Right forelimb (tissue), 1 donor: ENCODE data around the gene PABPC1L.

Source experiments
- DNase-seq: peaks from one replicate; pipeline ENCODE4 v3.0.0-alpha.2; 2018

PABPC1L gene

DNA sequence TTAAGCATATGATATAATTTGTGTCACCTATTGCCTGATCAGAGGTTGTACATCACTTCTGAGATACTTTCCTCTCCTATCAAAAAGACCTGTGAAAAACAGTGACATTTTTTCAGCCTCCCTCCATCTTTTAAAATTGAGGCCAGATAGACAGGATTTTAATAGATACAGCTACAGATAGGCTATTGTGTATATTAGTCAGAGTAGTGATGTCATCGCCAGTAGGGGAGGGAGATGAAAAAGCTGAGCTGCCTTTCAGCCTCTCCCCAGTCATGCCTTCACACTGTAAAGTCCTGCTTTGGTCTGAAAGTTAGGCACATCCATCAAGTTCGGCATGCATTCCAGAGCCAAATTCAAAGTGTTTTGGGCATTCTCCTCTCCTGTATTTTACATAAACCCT lies 7.9 kb upstream of the PABPC1L start:
- DNase-seq = no peak

DNA sequence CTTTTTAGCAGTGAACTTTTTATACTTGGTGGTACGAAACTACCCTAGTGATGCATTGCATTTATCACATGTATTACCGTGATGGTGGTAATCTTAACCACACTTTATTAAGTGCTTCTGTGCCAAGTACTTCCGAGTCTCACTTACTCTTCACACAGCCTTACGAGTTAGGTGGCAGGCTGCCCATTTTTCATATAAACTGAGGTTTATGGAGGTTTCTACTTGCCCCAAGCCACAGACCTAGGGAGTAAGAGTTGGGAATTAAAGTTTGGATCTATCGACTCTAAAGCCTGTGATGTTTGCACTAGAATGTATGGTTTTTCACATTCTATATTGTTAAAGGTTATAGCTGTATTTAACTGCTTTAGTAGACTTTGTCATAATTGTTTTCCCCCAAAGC lies 5.5 kb upstream of the PABPC1L start:
- no peak for DNase-seq

DNA sequence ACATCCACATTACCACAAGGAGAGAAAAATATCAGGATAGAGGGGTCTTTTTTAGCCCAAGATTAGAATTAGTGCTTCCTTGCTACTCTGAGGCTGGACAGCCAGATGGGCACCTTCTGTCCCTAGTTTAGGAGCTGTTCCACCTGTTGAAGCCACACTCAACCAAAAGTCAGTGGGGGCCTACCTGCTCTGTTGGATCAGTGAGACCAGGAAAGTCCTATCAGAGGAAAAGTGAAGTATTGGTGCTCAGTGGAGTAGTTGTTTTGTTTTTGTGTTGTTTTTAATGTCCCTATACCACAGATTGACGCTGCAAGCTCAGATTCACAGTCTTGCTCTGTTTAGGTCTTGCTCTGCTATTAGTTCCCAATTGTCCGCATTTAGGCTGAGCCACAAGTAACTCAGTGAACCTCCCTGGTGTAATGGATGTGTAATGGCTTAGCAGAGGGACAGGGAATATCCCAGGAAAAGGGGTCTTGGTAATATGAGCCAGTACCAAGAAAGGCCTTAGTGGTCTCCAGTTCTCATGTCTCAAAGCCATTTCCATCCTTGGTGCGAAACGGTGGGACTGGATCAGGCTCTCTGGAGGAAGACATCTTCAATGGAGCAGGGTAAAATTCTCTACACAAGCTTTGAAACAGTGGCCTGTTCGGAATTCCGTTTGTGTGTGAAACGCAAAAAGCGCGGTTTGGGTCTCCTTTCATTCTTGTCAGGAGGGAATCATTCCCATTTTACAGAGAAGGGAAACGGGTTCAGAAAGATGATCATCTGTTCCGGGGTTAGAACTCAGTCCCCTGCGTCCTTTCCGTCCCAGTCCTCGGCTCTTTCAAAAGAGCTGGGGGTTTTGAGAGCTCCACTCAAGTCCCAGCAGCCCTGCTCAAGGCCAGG lies 631 bp upstream of the PABPC1L start:
- DNase-seq = no peak

DNA sequence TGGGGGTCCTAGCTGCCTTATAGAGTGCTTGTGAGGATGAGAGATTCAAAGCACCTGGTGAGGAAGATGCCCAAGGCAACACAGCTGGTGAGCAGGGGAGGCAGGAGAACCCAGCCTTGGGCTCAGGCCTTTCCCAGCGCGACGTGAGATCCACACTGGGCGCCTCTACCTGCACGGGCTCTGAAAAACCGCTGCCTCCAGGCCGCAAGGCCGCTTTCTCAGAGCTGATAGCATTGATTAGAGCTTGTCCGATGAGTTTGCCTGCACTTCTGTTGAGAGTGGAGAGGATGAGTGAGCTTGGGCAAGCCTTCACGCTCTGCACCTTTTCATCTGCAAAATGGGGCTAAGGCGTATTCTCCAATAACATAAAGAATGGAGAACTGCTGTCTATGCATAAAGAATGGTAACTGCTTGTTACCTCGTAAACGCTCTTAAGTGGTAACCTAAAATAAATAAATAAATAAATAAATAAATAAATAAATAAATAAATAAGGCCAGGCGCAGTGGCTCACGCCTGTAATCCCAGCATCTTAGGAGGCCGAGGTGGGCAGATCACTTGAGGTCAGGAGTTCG lies 916 bp downstream of the PABPC1L start:
- no peak for DNase-seq

DNA sequence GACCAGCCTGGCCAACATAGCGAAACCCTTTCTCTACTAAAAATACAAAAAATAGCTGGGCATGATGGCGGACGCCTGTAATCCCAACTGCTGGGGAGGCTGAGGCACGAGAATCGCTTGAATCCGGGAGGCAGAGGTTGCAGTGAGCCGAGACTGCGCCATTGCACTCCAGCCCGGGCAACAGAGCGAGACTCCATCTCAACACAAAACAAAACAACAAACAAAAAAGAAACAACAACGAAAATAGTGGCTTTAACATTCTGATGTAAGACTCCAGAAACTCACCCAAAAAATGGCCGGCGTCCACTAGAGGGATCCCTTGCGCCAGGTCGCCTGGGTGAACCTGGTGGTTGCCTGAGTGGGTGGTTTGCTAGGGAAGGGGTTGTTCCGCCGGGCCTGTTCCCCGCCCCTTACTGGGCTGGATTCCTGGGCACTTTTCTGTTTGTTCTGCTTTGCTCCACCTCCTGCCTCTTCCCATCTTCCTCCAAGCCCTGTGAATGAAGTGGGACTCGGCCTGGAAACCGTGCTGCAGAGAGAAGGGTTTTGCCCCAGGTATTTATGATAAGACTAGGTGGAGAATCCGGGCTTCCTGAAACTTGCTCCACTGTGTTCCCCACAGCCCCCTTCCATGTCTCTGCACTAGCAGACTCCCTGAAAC lies 1.5 kb downstream of the PABPC1L start:
- no peak for DNase-seq

DNA sequence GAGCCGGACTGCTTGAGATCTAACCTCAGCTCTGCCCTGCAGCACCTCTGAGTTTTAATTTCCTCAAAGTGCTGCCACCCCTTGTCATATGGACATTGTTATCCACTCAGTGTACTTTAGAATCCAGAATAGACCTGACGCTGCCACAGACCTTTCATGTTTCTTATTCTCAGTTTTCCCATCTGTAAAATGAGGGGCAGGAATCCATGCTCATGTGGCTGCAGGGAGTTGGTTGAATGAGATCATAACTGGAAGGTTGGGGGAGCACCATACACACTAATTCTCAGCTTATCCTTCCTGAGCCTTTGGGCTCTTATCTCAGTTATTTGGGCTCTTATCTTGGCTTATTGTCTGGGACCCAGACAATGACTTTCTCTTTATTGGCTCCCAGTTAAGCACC lies 2.3 kb downstream of the PABPC1L start:
- no peak for DNase-seq

DNA sequence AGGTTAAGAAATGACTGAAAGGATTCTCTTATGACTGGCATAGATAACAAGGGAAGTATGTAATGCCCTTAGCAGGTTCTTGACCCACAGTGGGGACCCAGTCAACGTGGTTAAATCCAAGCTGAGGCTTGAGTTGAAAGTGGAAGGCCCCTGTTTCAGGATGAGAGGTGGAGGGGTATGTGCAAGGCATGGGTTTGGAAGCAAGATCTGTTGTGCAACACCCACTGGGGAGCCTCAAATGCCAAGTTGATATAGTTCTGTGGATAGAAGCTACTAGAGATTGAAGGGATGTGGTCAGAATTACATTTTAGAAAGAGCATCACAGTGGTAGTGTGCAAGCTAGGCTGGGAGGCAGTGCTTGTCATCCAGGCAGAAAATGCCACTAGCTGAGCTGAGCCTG lies 5.1 kb downstream of the PABPC1L start:
- DNase-seq = no peak

DNA sequence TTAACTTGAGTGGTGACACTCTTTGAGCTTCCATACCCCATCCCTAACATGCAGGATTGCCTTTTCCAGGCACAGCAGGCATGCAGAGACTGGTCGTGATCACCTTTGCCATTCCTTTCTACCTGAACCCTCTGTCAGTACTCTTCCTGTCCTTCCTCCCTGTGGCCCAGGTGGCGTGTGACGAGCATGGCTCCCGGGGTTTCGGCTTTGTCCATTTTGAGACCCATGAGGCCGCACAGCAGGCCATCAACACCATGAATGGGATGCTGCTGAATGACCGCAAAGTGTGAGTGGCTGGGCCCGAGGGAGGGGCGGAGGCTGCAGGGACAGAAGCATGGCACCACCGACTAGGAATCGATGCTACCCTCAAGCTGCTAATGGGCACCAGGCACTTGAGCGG lies 6.7 kb downstream of the PABPC1L start:
- DNase-seq = no peak

DNA sequence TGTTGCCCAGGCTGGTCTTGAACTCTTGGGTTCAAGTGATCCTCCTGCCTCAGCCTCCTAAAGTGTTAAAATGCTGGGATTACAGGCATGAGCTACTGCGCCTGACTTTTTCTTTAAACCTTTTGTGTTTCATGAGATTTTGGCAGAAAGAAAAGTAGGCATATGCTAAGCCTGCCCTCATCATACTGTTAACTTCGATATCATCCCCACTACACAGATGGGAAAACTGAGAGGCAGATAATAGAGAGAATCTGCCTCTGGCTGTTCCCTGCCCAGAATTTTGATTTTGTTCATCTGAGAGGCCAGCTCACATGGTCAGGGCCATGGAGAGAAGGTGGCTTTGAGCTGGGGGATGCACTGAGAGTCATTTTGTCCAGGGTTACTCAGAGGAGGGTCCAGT lies 7.5 kb downstream of the PABPC1L start:
- no peak for DNase-seq

DNA sequence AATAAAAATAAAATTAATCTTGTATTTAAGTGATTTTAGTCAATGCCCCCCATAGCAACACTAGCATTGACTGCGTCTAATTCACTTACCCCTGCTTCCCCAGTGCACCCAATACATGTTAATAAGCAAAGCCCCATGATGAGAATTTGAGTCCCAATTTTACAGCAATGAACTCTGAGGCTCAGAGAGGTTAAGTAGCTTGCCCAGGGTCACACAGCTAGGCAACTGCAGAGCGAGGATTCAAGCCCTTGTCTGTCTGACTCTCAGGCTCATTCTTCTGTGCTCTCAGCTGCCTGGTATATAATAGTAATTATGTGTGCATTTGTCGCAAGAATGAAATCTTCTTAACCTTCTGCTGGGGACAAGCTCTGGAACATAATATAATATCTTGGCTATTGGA lies 8.5 kb downstream of the PABPC1L start:
- no peak for DNase-seq

DNA sequence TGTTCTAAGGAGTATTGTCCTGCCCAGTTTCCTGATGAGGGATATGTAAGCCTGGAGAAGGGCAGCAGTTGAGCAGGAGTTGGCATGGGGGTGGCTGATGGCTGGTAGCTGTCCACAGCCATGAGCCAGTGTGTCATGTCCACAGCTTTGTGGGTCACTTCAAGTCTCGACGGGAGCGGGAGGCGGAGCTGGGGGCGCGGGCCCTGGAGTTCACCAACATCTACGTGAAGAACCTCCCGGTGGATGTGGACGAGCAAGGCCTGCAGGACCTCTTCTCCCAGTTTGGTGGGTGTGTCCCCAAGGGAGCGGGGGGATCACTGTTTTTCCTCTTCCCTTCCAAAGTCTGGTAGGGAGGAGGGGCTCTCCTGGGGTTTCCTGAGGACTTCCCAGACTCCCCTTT lies 8.9 kb downstream of the PABPC1L start:
- DNase-seq = no peak

DNA sequence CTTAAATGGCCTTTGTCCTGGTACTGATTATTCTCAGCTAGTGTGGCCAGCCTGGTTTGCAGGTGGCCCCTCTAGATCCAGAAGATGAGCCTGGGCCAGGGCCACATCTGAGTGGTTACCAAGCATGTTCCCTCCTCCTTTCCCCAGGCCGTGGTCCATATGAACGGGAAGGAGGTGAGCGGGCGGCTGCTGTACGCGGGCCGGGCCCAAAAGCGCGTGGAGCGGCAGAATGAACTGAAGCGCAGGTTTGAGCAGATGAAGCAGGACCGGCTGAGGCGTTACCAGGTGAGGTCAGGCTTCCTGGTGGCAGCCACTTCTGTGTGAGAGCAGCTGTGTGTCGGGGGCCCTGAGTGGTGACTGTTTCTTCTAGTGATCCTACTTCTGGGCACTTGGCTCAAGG lies 11.6 kb downstream of the PABPC1L start:
- DNase-seq = no peak

DNA sequence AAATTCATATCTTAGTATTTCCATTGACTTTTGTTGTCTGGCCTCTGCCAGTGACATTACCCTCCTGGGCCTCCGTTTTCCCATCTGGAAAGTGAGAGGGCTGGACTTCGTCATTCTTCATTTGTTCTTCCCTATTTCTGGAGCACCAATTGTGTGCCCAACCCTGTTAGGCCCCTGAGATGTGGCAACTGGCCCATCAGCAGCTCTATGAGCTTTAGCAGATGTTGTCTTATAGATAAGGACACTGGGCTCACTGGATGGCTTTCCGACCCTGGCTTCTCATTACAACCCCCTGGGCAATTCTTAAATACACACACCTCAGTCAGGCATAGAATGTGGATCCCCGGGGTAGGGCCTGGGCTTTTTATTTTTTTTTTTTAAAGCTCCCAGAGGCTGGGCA lies 14.7 kb downstream of the PABPC1L start:
- no peak for DNase-seq

DNA sequence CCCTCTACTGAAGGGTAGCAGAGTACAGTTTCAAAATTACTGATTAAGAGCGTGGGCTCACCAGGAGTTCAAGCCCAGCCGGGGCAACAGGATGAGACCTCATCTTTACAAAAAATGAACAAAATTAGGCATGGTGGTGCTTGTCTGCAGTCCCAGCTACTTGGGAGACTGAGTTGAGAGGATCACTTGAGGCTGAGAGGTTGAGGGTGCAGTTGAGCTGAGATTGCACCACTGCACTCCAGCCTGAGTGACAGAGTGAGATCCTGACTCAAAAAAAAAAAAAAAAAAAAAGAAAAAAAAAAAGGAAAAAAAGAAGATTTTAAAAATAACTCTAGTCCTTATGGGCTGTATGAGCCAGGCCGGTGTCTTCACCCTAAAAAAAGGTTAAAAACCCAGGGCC lies 18.7 kb downstream of the PABPC1L start:
- DNase-seq = no peak

DNA sequence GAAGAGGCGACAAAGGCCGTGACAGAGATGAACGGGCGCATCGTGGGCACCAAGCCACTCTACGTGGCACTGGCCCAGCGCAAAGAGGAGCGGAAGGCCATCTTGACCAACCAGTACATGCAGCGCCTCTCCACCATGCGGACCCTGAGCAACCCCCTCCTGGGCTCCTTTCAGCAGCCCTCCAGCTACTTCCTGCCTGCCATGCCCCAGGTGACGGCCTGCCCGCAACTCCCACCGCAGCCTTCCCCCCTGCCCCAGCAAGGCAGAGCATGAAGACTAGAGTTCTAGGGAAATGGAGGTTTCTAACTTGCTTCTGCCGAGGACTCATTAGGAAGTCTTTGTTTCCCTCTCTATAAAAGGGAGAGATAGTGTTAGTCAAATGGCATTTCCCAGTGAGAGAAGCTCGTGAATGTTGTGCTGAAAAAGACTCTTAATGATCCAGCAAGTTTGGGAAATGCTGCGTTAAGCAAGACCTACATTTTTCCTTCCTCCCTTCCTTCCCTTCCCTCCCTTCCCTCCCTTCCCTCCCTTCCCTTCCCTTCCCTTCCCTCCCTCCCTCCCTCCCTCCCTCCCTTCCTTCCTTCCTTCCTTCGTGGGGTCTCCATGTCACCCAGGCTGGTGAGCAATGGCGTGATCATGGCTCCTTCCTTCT lies 20.8 kb downstream of the PABPC1L start:
- DNase-seq = no peak

DNA sequence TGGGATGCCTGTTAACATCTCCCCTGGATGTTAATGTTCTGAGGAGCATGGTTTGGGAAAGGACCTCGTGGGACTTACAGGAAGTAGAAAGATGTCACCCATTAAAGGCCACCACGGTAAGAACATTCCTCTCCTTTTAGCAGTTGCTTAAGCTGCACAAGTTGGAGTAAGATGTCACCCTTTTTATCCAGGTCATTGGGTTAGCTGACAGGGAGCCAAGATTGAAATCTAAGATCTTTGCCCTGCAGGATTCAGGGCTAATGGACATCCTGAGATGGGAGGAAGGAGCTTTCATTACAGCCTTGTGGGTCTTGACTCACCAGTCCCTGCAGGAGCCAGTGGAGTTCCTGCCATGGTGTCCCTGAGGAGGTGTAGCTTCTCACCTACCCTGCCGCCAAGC lies 22.1 kb downstream of the PABPC1L start:
- DNase-seq = no peak

DNA sequence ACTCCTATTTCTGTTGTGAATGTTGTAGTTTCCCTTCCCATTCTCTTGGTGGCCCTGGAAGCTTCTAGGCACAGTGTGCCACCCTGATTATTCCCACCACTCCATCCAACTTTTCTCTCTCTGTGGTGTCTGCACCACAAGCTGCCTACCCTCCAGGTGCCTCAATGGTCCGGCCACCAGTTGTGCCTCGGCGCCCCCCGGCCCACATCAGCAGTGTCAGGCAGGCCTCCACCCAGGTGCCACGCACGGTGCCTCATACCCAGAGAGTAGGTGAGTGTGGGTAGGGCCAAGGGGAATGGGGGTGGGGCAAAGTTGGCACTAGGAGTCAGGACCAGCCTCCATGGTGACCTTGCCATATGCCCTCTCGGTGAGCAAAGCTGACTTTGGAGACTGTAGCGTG lies 23.1 kb downstream of the PABPC1L start:
- DNase-seq = no peak

DNA sequence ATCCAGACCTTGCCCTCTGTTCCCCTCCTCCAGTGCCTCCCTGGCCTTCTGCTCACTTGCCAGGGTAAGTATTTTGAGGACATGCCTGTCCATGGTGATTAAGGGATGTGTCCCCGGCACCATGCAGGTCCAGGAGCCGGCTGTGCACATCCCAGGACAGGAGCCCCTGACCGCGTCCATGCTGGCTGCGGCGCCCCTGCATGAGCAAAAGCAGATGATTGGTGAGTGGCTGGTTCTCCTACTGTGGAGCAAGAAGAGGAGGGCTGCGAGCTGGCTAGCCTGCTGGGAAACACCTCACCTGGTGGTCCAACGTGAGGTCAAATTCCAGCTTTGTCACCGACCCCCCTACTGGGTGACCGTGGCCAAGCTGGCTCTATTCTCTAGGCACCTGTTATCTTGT lies 26.6 kb downstream of the PABPC1L start:
- DNase-seq = no peak

DNA sequence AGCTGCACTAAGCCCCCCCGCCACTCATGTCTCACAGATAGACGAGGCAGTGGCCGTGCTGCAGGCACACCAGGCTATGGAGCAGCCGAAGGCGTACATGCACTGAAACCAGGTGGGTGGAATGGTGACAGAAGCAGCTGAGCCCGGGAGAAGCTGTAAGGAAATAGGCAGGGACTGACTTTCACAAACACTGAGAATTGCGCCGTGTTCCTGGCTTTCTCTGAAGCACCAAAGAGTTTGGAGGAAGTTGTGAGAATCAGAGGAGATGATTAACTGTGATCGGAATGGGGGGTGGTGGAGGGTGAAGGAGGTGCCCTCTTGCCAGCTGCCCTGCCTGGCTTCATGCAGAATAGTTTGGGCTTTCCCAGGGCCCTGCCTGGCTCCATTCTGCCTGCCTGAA lies 28.8 kb downstream of the PABPC1L start:
- DNase-seq = no peak

DNA sequence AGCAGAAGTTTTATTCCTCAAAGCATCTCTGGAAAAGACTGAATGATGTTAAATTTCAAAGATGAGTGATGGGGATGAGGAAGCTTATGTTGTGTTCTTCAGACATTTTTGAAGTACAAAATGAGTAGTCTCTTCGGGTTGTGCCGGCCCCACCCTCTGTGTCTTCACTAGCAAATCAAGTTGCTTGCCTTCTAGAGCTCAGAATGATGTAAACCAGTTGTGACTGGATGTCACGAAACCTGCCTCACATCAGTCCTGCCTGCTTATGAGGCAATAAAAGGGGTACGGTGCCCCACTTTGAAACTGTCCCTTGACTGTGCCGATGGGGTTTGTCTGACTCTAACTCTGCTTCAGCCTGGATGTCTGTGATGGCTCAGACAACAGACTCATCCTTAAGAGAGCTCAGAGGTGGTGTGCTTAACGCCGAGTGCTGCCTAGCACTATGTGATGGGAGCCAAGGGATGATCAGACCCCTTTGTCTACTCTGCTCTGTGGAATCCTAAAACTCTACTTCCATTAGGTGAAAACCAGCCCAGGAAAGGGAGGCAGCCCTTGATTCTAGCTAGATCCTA lies 31.3 kb downstream of the PABPC1L start:
- DNase-seq = no peak

DNA sequence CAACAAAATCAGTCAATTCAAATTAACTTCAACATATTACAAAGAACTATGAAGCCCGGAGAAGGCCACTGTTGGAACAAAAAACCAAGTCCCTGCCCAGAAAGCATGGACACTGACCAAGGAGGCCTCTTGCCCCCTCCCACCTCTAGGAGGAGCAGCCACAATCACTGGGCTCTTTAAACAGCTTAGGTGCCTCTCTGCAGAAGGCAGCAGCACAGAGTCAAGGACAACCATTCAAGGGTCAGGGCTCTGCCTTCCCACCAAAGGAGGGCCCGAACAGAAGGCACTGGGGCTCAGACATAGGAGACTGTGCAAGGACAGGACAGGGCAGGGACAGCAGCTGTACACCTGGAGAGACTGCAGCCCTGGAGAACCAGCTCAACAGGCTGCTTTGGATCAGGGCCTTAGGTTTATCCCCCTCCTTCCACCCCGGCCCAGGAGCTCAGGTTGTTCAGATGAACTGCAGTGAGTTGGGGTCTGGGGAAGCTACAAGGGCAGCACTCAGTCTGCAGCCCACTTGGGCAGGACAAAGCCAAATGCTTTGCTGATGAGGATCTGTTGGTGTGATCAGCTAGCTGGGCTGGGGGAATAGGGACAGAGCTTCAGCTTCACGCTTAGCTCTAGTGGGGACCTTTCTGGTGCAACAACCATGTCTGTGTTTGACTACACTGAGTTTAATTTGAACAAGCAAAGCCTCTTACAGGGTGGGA lies 32.6 kb downstream of the PABPC1L start:
- DNase-seq = no peak

DNA sequence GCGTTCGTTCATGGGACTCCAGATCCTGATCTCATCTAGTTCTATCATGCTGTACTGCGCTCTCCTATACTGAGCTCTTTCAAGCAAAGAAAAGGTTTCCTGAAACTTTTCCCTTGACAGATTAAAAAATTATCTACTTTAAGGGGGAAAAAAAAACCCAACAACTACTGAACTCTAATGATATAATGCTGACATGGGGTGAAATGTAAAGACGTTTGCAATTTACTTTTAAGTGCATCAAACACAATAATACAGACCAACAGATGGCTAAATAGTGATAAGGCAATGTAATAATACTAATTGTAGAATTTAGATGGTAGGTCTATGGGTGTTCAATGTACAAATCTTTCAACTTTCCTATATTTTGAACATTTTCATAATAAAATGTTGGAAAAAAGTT lies 34.0 kb downstream of the PABPC1L start:
- DNase-seq = no peak

DNA sequence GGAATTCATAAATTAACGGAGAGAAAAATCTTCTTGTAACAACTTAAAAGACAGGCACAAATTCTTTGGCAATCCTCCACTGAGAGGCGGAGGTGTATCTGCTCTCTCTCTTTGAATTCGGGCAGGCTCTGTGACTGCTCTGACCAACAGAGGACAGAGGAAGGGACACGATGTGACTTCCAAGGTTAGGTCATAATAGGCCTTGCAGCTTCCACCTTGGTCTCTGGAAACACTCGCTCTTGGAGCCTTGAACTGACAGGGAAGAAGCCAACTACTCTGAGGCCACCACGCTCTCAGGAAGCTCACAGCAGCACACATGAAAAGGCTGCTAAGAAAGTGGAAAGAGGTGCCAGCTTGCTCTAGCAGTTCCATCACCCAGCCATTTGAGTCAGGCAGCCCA lies 35.4 kb downstream of the PABPC1L start:
- DNase-seq = no peak
